ENCODE data around the gene UBE2U. TPM values are rescaled to one million over a fixed set of nuclear protein-coding genes. Genes with fewer than 3 reads are reported as not detected.

Gene UBE2U
- total and polyA plus RNA-seq, 2 of the 8 experiments (the other 6 are each of a cell fraction or from before 2014, with no cell fraction given): not detected

- Histone ChIP-seq H3K56ac (replicated peaks; ENCODE audit: insufficient read length, low read depth, low read length) (no peak overlapping the region), H3K36me3 (ENCODE audit: control insufficient read depth in 2 of 4, insufficient read depth in 4 of 4, low read length in 3 of 4) (peaks cover 0 to 31% (median 19%) of the 10 kb centered on the region in 4 experiments; a peak in 6 of 8 replicates), H3K79me1 (ENCODE audit: low read depth, low read length) (no peaks in the 10 kb centered on the region), H3K27ac (ENCODE audit: low read depth, low read length) (no peak overlapping the region), H4K8ac (ENCODE audit: extremely low read depth, insufficient read depth, low read length) (no peak overlapping the region), H3K79me2 (ENCODE audit: control insufficient read depth in 1 of 2, insufficient read depth in 2 of 2, low read length in 2 of 2) (no peaks in the 10 kb centered on the region), H3K23ac (ENCODE audit: insufficient read length) (no peak overlapping the region), H3K18ac (ENCODE audit: extremely low read depth, low read length) (no peak overlapping the region), H3K23me2 (ENCODE audit: low read depth, low read length) (no peaks in the 10 kb centered on the region), H2AFZ (ENCODE audit: low read length) (no peak overlapping the region), H3K4ac (replicated peaks; ENCODE audit: insufficient read length, low read depth, low read length) (no peak overlapping the region), H4K5ac (ENCODE audit: insufficient read length, low read depth, low read length) (no peak overlapping the region), H4K20me1 (replicated peaks in 1 of 2; ENCODE audit: control insufficient read depth in 1 of 2, insufficient read depth in 2 of 2, low read length in 2 of 2) (no peaks in the 10 kb centered on the region), H3K14ac (ENCODE audit: insufficient read length) (no peak overlapping the region), H2BK5ac (ENCODE audit: low read depth, low read length) (no peak overlapping the region), H4K91ac (replicated peaks; ENCODE audit: insufficient read length, low read length) (no peak overlapping the region), H2BK20ac (ENCODE audit: low read length) (no peak overlapping the region), H2BK120ac (replicated peaks; ENCODE audit: low read depth, low read length) (no peak overlapping the region), H2BK12ac (ENCODE audit: low read depth, low read length) (no peak overlapping the region), H3K27me3 (replicated peaks in 1 of 4; ENCODE audit: control insufficient read depth in 3 of 4, extremely low read depth in 1 of 4, insufficient read depth in 3 of 4, low read length in 3 of 4) (no peaks in the 10 kb centered on the region), H3K9ac (replicated peaks in 1 of 4; ENCODE audit: extremely low read depth in 1 of 4, low read depth in 3 of 4, low read length in 3 of 4) (no peak overlapping the region), H3K4me2 (ENCODE audit: insufficient read depth in 1 of 2, low read depth in 2 of 2, low read length in 2 of 2) (no peak overlapping the region), H2BK15ac (ENCODE audit: low read length) (no peak overlapping the region), H3K4me3 (ENCODE audit: extremely low read depth in 1 of 4, insufficient read depth in 2 of 4, low read depth in 3 of 4, low read length in 4 of 4) (no peak overlapping the region), H3K4me1 (replicated peaks in 1 of 4; ENCODE audit: control insufficient read depth in 3 of 4, insufficient read depth in 4 of 4, low read length in 3 of 4) (peaks cover 0 to 3% (median 0%) of the 10 kb centered on the region in 4 experiments; a peak in 2 of 7 replicates), H3K9me3 (ENCODE audit: insufficient read depth in 2 of 2, low read depth in 1 of 2, low read length in 1 of 2) (peaks cover 9 to 11% of the 10 kb centered on the region in 2 experiments; a peak in 2 of 4 replicates), H2AK5ac (ENCODE audit: low read depth, low read length) (no peak overlapping the region)
- POLR2A ChIA-PET (ENCODE audit: partially characterized antibody): no interaction called here
- TF ChIP-seq TAF7 (optimal IDR thresholded peaks at IDR 0.05; ENCODE audit: borderline replicate concordance, low read depth, low read length) (no peak), TAF1 (IDR thresholded peaks at IDR 0.05; ENCODE audit: low read depth, low read length) (no peak), KDM5A (IDR thresholded peaks at IDR 0.05; ENCODE audit: low read length) (no peak), KDM4A (IDR thresholded peaks at IDR 0.05; ENCODE audit: low read depth, low read length, severe bottlenecking) (no peak), SIRT6 (IDR thresholded peaks at IDR 0.05; ENCODE audit: low read length) (no peak), HDAC6 (IDR thresholded peaks at IDR 0.05; ENCODE audit: low read depth, low read length) (no peak), SIX5 (IDR thresholded peaks at IDR 0.05; ENCODE audit: low read depth, low read length) (no peak), HDAC2 (IDR thresholded peaks at IDR 0.05; ENCODE audit: borderline replicate concordance in 1 of 2, low read depth in 2 of 2, low read length in 2 of 2) (no peak), GTF2F1 (IDR thresholded peaks at IDR 0.05; ENCODE audit: borderline replicate concordance, low read depth, low read length) (no peak)
- CTCF ChIA-PET (ENCODE audit: partially characterized antibody): interaction anchor here (1.1 to 3.1 kb wide), 4 partner anchors 8 to 481 kb away, joined by 3 to 12 read pairs (median 4); no protein-coding TSS in a partner anchor
- DNase-seq (ENCODE audit: low read depth in 1 of 2, low spot score in 2 of 2) (no peak), FAIRE-seq (no peak)
- 89% methylated on average over 3 of the region's 3 CpGs; no CpG with 5 or more reads in 1 of the 2 experiments for WGBS, 2 experiments (ENCODE audit: extremely low coverage in 1 of 2, insufficient coverage in 1 of 2, insufficient read length in 1 of 2, insufficient replicate concordance in 2 of 2, low coverage in 1 of 2, low lambda C conversion rate in 2 of 2, missing lambda C conversion rate in 1 of 2)
Measured at GRCh38 chr1:64172458-64172983, 30.9 kb upstream of the UBE2U start.
